Astrocyte (in vitro differentiated cells and primary cell): Measurements from ENCODE around the gene NKX1-2. TPM values are rescaled to one million over a fixed set of nuclear protein-coding genes. Genes with fewer than 3 reads are reported as not detected.

ENCODE experiments used
- DNase-seq: peaks from one replicate; pipeline ENCODE4 v3.0.0-alpha.2; 2010; ENCODE audit warnings: low read depth
- FAIRE-seq: peaks from 2 replicates; lab custom pipeline; 2011; peaks lifted over from hg19 to GRCh38; lab: Jason Lieb, UNC
- H2AFZ ChIP-seq: 2 replicates; pipeline ENCODE4 v1.6.0; 2012; ENCODE audit warnings: low read depth, low read length, inconsistent platforms
- H3K27ac ChIP-seq: 2 replicates; pipeline ENCODE4 v1.5.1; 2011; ENCODE audit warnings: low read depth, low read length, inconsistent platforms
- H3K27me3 ChIP-seq: 2 replicates; pipeline ENCODE4 v1.6.0; 2011; ENCODE audit warnings: low read length, inconsistent platforms; ENCODE audit not compliant: insufficient read depth
- H3K36me3 ChIP-seq: 2 replicates; pipeline ENCODE4 v1.5.1; 2011; ENCODE audit warnings: low read length, inconsistent platforms; ENCODE audit not compliant: insufficient read depth
- H3K4me1 ChIP-seq: 2 replicates; pipeline ENCODE4 v1.5.1; 2011; ENCODE audit warnings: low read length, inconsistent platforms; ENCODE audit not compliant: insufficient read depth
- H3K4me2 ChIP-seq: 2 replicates; pipeline ENCODE4 v1.6.0; 2012; ENCODE audit warnings: low read length, inconsistent platforms
- H3K4me3 ChIP-seq: 2 replicates; pipeline ENCODE4 v1.5.1; 2011; ENCODE audit warnings: low read depth, mild to moderate bottlenecking, low read length, inconsistent platforms; ENCODE audit not compliant: insufficient read depth
- H3K79me2 ChIP-seq: 2 replicates; pipeline ENCODE4 v1.6.0; 2012; ENCODE audit warnings: mild to moderate bottlenecking, low read length, inconsistent platforms; ENCODE audit not compliant: insufficient read depth
- H3K9ac ChIP-seq: 2 replicates; pipeline ENCODE4 v1.6.0; 2012; ENCODE audit warnings: mild to moderate bottlenecking, low read length, inconsistent platforms
- H3K9me3 ChIP-seq: 2 replicates; pipeline ENCODE4 v1.5.1; 2012; ENCODE audit warnings: low read depth, mild to moderate bottlenecking, low read length, inconsistent platforms; ENCODE audit not compliant: insufficient read depth
- H4K20me1 ChIP-seq: 2 replicates; pipeline ENCODE4 v1.6.0; 2012; ENCODE audit warnings: low read length, inconsistent platforms; ENCODE audit not compliant: insufficient read depth
- H3K27ac Mint-ChIP-seq: one replicate; pipeline ENCODE4 v1.8.0; 2021; ENCODE audit warnings: mild to moderate bottlenecking, mixed read lengths; ENCODE audit not compliant: unreplicated experiment
- H3K27me3 Mint-ChIP-seq: one replicate; pipeline ENCODE4 v1.8.0; 2021; ENCODE audit warnings: low read depth, mixed read lengths; ENCODE audit not compliant: unreplicated experiment
- H3K36me3 Mint-ChIP-seq: one replicate; pipeline ENCODE4 v1.8.0; 2021; ENCODE audit warnings: low read depth, mixed read lengths; ENCODE audit not compliant: unreplicated experiment
- H3K4me1 Mint-ChIP-seq: one replicate; pipeline ENCODE4 v1.8.0; 2021; ENCODE audit warnings: low read depth, mixed read lengths; ENCODE audit not compliant: unreplicated experiment
- H3K4me3 Mint-ChIP-seq: one replicate; pipeline ENCODE4 v1.8.0; 2021; ENCODE audit warnings: mild to moderate bottlenecking, moderate library complexity, mixed read lengths; ENCODE audit not compliant: unreplicated experiment
- H3K9me3 Mint-ChIP-seq: one replicate; pipeline ENCODE4 v1.8.0; 2021; ENCODE audit warnings: mild to moderate bottlenecking, mixed read lengths; ENCODE audit not compliant: unreplicated experiment
- CTCF ChIP-seq: IDR thresholded peaks from 2 replicates; pipeline ENCODE4 v1.5.1; 2011; ENCODE audit warnings: low read depth, mild to moderate bottlenecking, inconsistent platforms, low read length, moderate library complexity; ENCODE audit not compliant: insufficient read depth
- EZH2 ChIP-seq: IDR thresholded peaks from 2 replicates; pipeline ENCODE4 v1.6.1; 2012; ENCODE audit warnings: mild to moderate bottlenecking, low read length, inconsistent platforms; ENCODE audit not compliant: insufficient read depth
- total RNA-seq: library from RNA; stranded (reverse); gene quantifications from 2 replicates; pipeline ENCODE4 v1.2.1, GENCODE V29; 2021

NKX1-2 gene
- total RNA-seq, 1 donor from 2014 or later, result not detected

GRCh38 chr10:124459395-124459794 is 9.6 kb upstream of the NKX1-2 start:
- H3K27ac ChIP-seq, result no peak overlapping the region
- H3K4me3 ChIP-seq, result no peak overlapping the region
- no peak overlapping the region for H3K4me2 ChIP-seq
- FAIRE-seq (no peak), DNase-seq (no peak)
- H3K9me3 ChIP-seq, result no peaks in the 10 kb centered on the region
- no peaks in the 10 kb centered on the region for H3K79me2 ChIP-seq
- no peak overlapping the region for H3K4me3 Mint-ChIP-seq
- H4K20me1 ChIP-seq, result peaks cover 2% of the 10 kb centered on the region
- peaks cover 7% of the 10 kb centered on the region for H3K9me3 Mint-ChIP-seq
- H3K27ac Mint-ChIP-seq, result no peak overlapping the region
- peaks cover 25% of the 10 kb centered on the region for H3K27me3 ChIP-seq
- TF ChIP-seq EZH2 (no peak), CTCF (no peak)
- H3K36me3 ChIP-seq, result no peaks in the 10 kb centered on the region
- no peak overlapping the region for H2AFZ ChIP-seq
- H3K27me3 Mint-ChIP-seq, result peaks cover 19% of the 10 kb centered on the region
- no peak overlapping the region for H3K9ac ChIP-seq
- H3K4me1 Mint-ChIP-seq, result no peaks in the 10 kb centered on the region
- H3K36me3 Mint-ChIP-seq, result no peaks in the 10 kb centered on the region
- H3K4me1 ChIP-seq, result peaks cover 4% of the 10 kb centered on the region

- peaks cover 4% of the 10 kb centered on the region for H3K4me1 ChIP-seq
- H3K36me3 ChIP-seq, result no peaks in the 10 kb centered on the region
- no peaks in the 10 kb centered on the region for H4K20me1 ChIP-seq
- H3K9me3 ChIP-seq, result no peaks in the 10 kb centered on the region
- no peak for DNase-seq
- peaks cover 22% of the 10 kb centered on the region for H3K27me3 Mint-ChIP-seq
- no peak overlapping the region for H3K4me2 ChIP-seq
- FAIRE-seq, result no peak
- no peaks in the 10 kb centered on the region for H3K36me3 Mint-ChIP-seq
- no peak overlapping the region for H3K27ac Mint-ChIP-seq
- no peaks in the 10 kb centered on the region for H3K79me2 ChIP-seq
- no peaks in the 10 kb centered on the region for H3K4me1 Mint-ChIP-seq
- peaks cover 7% of the 10 kb centered on the region for H3K9me3 Mint-ChIP-seq
- TF ChIP-seq CTCF (no peak), EZH2 (no peak)
- no peak overlapping the region for H3K4me3 Mint-ChIP-seq
- H3K27ac ChIP-seq, result no peak overlapping the region
- no peak overlapping the region for H3K4me3 ChIP-seq
- H3K27me3 ChIP-seq, result peaks cover 30% of the 10 kb centered on the region
- no peak overlapping the region for H3K9ac ChIP-seq
- H2AFZ ChIP-seq, result no peak overlapping the region
Observed at GRCh38 chr10:124458889-124459288, 9.1 kb upstream of the NKX1-2 start.

GRCh38 chr10:124458473-124458872 is 8.6 kb upstream of the NKX1-2 start:
- no peaks in the 10 kb centered on the region for H3K4me1 Mint-ChIP-seq
- FAIRE-seq, result no peak

More at GRCh38 chr10:124458473-124458872, 8.6 kb upstream of the NKX1-2 start:
- H3K27ac Mint-ChIP-seq, result no peak overlapping the region
- no peaks in the 10 kb centered on the region for H3K9me3 ChIP-seq
- no peak overlapping the region for H3K9ac ChIP-seq
- H3K27me3 ChIP-seq, result peaks cover 34% of the 10 kb centered on the region
- no peaks in the 10 kb centered on the region for H3K36me3 ChIP-seq
- H4K20me1 ChIP-seq, result no peaks in the 10 kb centered on the region
- peaks cover 4% of the 10 kb centered on the region for H3K4me1 ChIP-seq
- H3K36me3 Mint-ChIP-seq, result no peaks in the 10 kb centered on the region
- H3K79me2 ChIP-seq, result no peaks in the 10 kb centered on the region
- H2AFZ ChIP-seq, result no peak overlapping the region
- peaks cover 27% of the 10 kb centered on the region for H3K27me3 Mint-ChIP-seq
- H3K4me3 ChIP-seq, result no peak overlapping the region
- DNase-seq, result no peak
- H3K9me3 Mint-ChIP-seq, result peaks cover 7% of the 10 kb centered on the region
- TF ChIP-seq EZH2 (no peak), CTCF (no peak)
- no peak overlapping the region for H3K4me2 ChIP-seq
- H3K27ac ChIP-seq, result no peak overlapping the region
- H3K4me3 Mint-ChIP-seq, result no peak overlapping the region
